HEK293T (cell line): ENCODE results near the gene FBLN2.

Experiments used
- ARNT ChIP-seq: fragments of 450-650 bp; IDR thresholded peaks from 2 replicates; pipeline ENCODE4 v1.6.1; 2017; ENCODE audit warnings: mild to moderate bottlenecking
- ELF4 ChIP-seq: fragments of 450-650 bp; IDR thresholded peaks from 2 replicates; pipeline ENCODE4 v1.6.1; 2017; ENCODE audit warnings: antibody characterized with exemption
- FOXA1 ChIP-seq: fragments of 450-650 bp; IDR thresholded peaks from 2 replicates; pipeline ENCODE4 v1.6.1; 2016; ENCODE audit warnings: mild to moderate bottlenecking
- FOXM1 ChIP-seq: fragments of 450-650 bp; IDR thresholded peaks from 2 replicates; pipeline ENCODE4 v1.6.1; 2017; ENCODE audit warnings: mild to moderate bottlenecking, borderline replicate concordance
- HDGF ChIP-seq: fragments of 450-650 bp; IDR thresholded peaks from 2 replicates; pipeline ENCODE4 v1.6.1; 2017; ENCODE audit warnings: antibody characterized with exemption, borderline replicate concordance
- NFRKB ChIP-seq: fragments of 450-650 bp; IDR thresholded peaks from 2 replicates; pipeline ENCODE4 v1.6.1; 2016; ENCODE audit warnings: mild to moderate bottlenecking, moderate library complexity

DNA sequence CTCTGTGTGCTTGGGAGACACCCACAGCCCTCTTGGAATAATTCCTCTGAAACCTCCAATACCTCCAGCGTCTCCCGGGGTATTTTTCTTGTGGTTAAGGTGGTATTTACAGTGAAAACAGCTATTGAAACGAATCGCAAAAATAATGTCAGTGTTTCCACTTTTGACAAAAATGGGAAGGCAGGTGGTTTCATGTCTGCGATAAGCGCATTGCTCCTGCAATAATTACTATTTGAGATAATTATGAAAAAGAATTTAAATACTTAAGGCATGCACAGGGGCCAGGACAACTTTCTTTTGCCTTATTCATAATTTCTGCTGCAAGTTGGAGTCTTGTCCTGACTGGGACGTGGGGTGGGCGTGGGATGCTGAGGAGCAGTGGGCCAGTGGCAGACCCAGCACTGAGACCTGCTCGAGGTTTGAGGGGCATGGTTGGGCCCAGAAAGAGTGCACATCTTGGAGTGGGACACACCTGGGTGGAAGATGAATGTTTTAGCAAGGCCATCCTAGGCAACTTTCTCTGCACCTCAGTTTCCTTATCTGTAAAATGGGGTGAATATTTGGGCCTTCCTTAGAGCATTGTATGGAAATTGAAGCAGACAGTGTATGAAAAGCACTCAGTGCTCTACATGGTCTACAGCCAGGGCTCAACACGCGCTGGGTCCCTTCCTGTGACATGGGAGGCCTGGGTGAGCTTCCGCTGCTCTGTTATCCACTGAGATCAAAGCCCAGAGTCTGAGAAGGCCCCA lies 110.5 kb downstream of the FBLN2 start:
- TF ChIP-seq NFRKB (no peak), HDGF (no peak), ARNT (no peak), FOXA1 (no peak), ELF4 (no peak), FOXM1 (no peak)
